PC-9 (cell line): Measurements from ENCODE around the gene VSTM2L. TPM values are rescaled to one million over a fixed set of nuclear protein-coding genes. Genes with fewer than 3 reads are reported as not detected.

Experiments used
- BruUV-seq: library from RNA; stranded (reverse); fragments of 400-500 nt; replicated peaks from 2 replicates; lab custom pipeline; 2021; lab: Mats Ljungman, UMichigan
- CTCF ChIA-PET: fragments of 300-600 bp; sonication (Branson Sonifier 250); formaldehyde crosslinking; loops from one replicate; lab custom pipeline; 2022; ENCODE audit warnings: antibody characterized with exemption; lab: Charles Lee
- POLR2A ChIA-PET: fragments of 300-600 bp; sonication (Branson Sonifier 250); formaldehyde crosslinking; loops from one replicate; lab custom pipeline; 2022; ENCODE audit warnings: antibody characterized with exemption; ENCODE audit not compliant: unreplicated experiment; lab: Charles Lee
- DNase-seq, 2 experiments: peaks; one replicate each; pipeline versions ENCODE4 v3.0.0 to v3.0.0-alpha.2; 2015 to 2022; ENCODE audit warnings: mixed read lengths in 1 of 2
- H2AFZ ChIP-seq: fragments of 200-600 bp; sonication (generic); 2 replicates; pipeline ENCODE4 v1.8.1; 2017; ENCODE audit warnings: antibody characterized with exemption
- H3F3A ChIP-seq: fragments of 200-600 bp; sonication (generic); 2 replicates; pipeline ENCODE4 v1.8.1; 2017; ENCODE audit warnings: antibody characterized with exemption, mild to moderate bottlenecking, low read depth; ENCODE audit not compliant: insufficient read depth
- H3K27ac ChIP-seq: fragments of 200-600 bp; sonication (generic); 2 replicates; pipeline ENCODE4 v1.6.1; 2016; ENCODE audit warnings: mixed run types
- H3K27me3 ChIP-seq: fragments of 200-600 bp; sonication (generic); 2 replicates; pipeline ENCODE4 v1.6.1; 2016; ENCODE audit warnings: low read depth, mixed run types; ENCODE audit not compliant: insufficient read depth
- H3K36me3 ChIP-seq: fragments of 200-600 bp; sonication (generic); 2 replicates; pipeline ENCODE4 v1.6.1; 2016; ENCODE audit warnings: low read depth, mixed run types
- H3K4me1 ChIP-seq: fragments of 200-600 bp; sonication (generic); replicated peaks from 2 replicates; pipeline ENCODE4 v1.6.1; 2016; ENCODE audit warnings: mixed run types; ENCODE audit not compliant: insufficient read depth
- H3K4me2 ChIP-seq: fragments of 200-600 bp; sonication (generic); 2 replicates; pipeline ENCODE4 v1.6.1; 2017; ENCODE audit warnings: mixed run types
- H3K4me3 ChIP-seq: fragments of 200-600 bp; sonication (generic); 2 replicates; pipeline ENCODE4 v1.6.1; 2016; ENCODE audit warnings: mixed run types
- H3K79me2 ChIP-seq: fragments of 200-600 bp; sonication (generic); 2 replicates; pipeline ENCODE4 v1.6.1; 2017; ENCODE audit warnings: low read depth, mixed run types
- H3K9me2 ChIP-seq: fragments of 200-600 bp; sonication (generic); 2 replicates; pipeline ENCODE4 v1.8.1; 2017; ENCODE audit warnings: mild to moderate bottlenecking; ENCODE audit not compliant: insufficient read depth
- H3K9me3 ChIP-seq: fragments of 200-600 bp; sonication (generic); 2 replicates; pipeline ENCODE4 v1.8.1; 2016; ENCODE audit warnings: low read depth; ENCODE audit not compliant: insufficient read depth
- H4K20me1 ChIP-seq: fragments of 200-600 bp; sonication (generic); 2 replicates; pipeline ENCODE4 v1.8.1; 2017; ENCODE audit not compliant: insufficient read depth
- CTCF ChIP-seq: fragments of 200-600 bp; sonication (generic); conservative IDR thresholded peaks from 2 replicates; pipeline ENCODE4 v1.6.1; 2017; ENCODE audit warnings: mixed run types, antibody characterized with exemption, mild to moderate bottlenecking, moderate library complexity
- EZH2 ChIP-seq: fragments of 200-600 bp; sonication (generic); IDR thresholded peaks from 2 replicates; pipeline ENCODE4 v1.8.0; 2017; ENCODE audit warnings: antibody characterized with exemption, low read depth
- intact Hi-C: fragments of 100-400 bp; cut with micrococcal nuclease; formaldehyde crosslinking; loops from one replicate; pipeline ENCODE4 v1.10.0; 2022; ENCODE audit not compliant: unreplicated experiment
- total RNA-seq: library from RNA; stranded (reverse); gene quantifications from 2 replicates; pipeline ENCODE4 v1.2.3, GENCODE V29; 2021

The VSTM2L gene
- total RNA-seq, 1 experiment from 2014 or later: 1.4 TPM

GRCh38 chr20:37911838-37912281 lies 8.9 kb downstream of the VSTM2L start:
- POLR2A ChIA-PET: no interaction called here
- DNase-seq: no peak
- intact Hi-C loops: no loop called here
- H3K27me3 ChIP-seq: peaks cover 40% of the 10 kb centered on the region
- no peaks in the 10 kb centered on the region for H3K79me2 ChIP-seq
- no peak overlapping the region for H3K4me2 ChIP-seq
- H3K4me1 ChIP-seq: peaks cover 14% of the 10 kb centered on the region; the same call in 1 of the 2 replicates
- TF ChIP-seq CTCF: no peak
- no peak for TF ChIP-seq EZH2
- no peak overlapping the region for H3K4me3 ChIP-seq
- H3K9me3 ChIP-seq: no peaks in the 10 kb centered on the region
- H4K20me1 ChIP-seq: no peaks in the 10 kb centered on the region
- no peak overlapping the region for H2AFZ ChIP-seq
- CTCF ChIA-PET: no interaction called here
- H3F3A ChIP-seq: no peaks in the 10 kb centered on the region
- BruUV-seq: no TSS peak
- no peaks in the 10 kb centered on the region for H3K36me3 ChIP-seq
- H3K9me2 ChIP-seq: no peaks in the 10 kb centered on the region
- H3K27ac ChIP-seq: no peak overlapping the region

- Histone ChIP-seq H4K20me1 (no peaks in the 10 kb centered on the region), H3F3A (no peaks in the 10 kb centered on the region), H3K27ac (no peak overlapping the region), H3K27me3 (peaks cover 45% of the 10 kb centered on the region), H3K9me2 (no peaks in the 10 kb centered on the region), H2AFZ (no peak overlapping the region), H3K9me3 (no peaks in the 10 kb centered on the region), H3K36me3 (no peaks in the 10 kb centered on the region), H3K4me3 (no peak overlapping the region), H3K4me1 (0 out of 2 replicates have a peak, but pooled peaks cover 5% of the 10 kb centered on the region), H3K4me2 (no peak overlapping the region), H3K79me2 (no peaks in the 10 kb centered on the region)
- TF ChIP-seq CTCF: no peak
- TF ChIP-seq EZH2: no peak
- ChIA-PET POLR2A (no interaction called here), CTCF (no interaction called here)
- intact Hi-C loops: no loop called here
- no TSS peak for BruUV-seq
- no peak for DNase-seq
These were observed 9.9 kb downstream of the VSTM2L start for GRCh38 chr20:37912874-37913273.

- Histone ChIP-seq H3K27me3 (peaks cover 43% of the 10 kb centered on the region), H3K4me3 (no peak overlapping the region), H3K79me2 (no peaks in the 10 kb centered on the region), H3K9me3 (no peaks in the 10 kb centered on the region), H3K9me2 (no peaks in the 10 kb centered on the region), H4K20me1 (no peaks in the 10 kb centered on the region), H3K4me2 (no peak overlapping the region), H3K4me1 (no peaks in the 10 kb centered on the region), H2AFZ (no peak overlapping the region), H3F3A (no peaks in the 10 kb centered on the region), H3K36me3 (no peaks in the 10 kb centered on the region), H3K27ac (no peak overlapping the region)
- CTCF ChIA-PET: no interaction called here
- BruUV-seq: no TSS peak
- DNase-seq: no peak
- POLR2A ChIA-PET: no interaction called here
- TF ChIP-seq CTCF: no peak
- no peak for TF ChIP-seq EZH2
- intact Hi-C loops: no loop called here
These were observed 10.8 kb downstream of the VSTM2L start for GRCh38 chr20:37913567-37914366.
